GM18907 (cell line): ENCODE results near the gene PCLAF.
"Not testable (repeated sequence)": the region's sequence is repeated elsewhere in the genome, so short reads cannot be mapped to it uniquely, and the experiment has no call there.

Source experiments
- ATAC-seq: cut with Tn5 transposase; IDR thresholded peaks from one replicate; pipeline ENCODE4 v1.9.1; 2021; ENCODE audit warnings: mild to moderate bottlenecking, moderate library complexity; ENCODE audit not compliant: unreplicated experiment

PCLAF gene

GRCh38 chr15:64326458-64326857 lies 54.8 kb downstream of the PCLAF start:
- ATAC-seq = not testable (repeated sequence)

DNA sequence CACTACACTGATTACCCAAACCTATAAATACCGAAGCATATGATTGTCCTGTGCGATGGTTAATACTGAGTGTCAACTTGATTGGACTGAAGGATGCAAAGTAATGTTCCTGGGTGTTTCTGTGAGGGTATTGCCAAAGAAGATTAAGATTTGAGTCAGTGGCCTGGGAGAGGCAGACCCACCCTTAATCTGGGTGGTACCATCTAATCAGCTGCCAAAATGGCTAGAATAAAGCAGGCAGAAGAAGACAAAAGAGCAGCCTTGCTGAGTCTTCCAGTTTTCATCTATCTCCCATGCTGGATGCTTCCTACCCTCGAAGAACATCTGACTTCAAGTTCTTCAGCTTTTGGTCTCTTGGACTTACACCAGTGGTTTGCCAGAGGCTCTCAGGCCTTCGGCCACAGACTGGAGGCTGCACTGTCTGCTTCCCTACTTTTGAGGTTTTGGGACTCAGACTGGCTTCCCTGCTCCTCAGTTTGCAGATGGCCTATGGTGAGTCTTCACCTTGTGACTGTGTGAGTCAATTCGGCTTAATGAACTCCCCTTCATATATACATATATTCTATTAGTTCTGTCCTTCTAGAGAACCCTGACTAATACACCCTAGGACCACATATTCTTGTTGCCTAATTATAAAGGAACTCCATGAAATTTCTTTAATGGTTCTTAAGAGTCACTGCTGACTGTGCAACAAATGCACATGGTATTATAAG lies 56.9 kb downstream of the PCLAF start:
- no peak for ATAC-seq

DNA sequence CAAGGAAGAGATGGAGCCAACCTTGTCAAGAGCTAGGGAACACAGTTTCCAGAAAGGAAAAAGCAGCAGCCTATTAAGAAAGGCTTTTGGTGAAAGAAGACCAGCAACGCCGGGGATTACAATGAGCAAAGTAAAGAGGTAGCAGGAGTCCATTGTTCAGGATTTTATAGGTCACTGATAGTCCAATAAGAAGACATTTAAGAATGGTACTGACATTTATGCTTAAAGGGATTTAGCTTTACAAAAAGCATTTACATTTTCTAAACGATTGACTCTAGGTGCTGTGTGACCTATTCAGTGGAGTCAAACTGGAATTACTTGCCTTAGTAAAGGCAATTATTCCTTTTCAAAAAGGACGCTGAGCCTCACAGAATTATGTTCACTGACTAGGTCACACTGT lies 66.0 kb downstream of the PCLAF start:
- ATAC-seq = no peak

DNA sequence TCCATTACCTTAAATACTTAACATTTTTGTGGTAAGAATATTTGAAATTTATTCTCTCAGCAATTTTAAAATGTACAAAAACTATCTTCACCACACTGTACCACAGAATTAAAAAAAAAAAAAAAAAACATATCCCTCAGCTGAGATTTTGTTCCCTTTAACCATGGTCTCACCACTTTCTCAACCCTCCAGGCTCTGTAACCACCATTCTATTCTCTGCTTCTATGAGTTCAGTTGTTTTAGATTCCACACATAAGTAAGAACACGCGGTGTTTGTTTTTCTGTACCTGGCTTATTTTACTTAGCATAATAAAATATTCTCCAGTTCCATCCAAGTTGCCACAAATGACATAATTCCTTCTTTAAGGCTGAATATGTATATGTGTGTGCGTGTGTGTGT lies 66.8 kb downstream of the PCLAF start:
- no peak for ATAC-seq
